Measurements from ENCODE around the gene SMCO4. TPM values are rescaled to one million over a fixed set of nuclear protein-coding genes. Genes with fewer than 3 reads are reported as not detected.
A peak's percentile ranks its signal among the peaks of the same experiment; 100 is the strongest.

The SMCO4 gene
- total RNA-seq, 1 donor from 2014 or later: 35.1 TPM

- Mint-ChIP-seq H3K36me3 (no peaks in the 10 kb centered on the region), H3K9me3 (no peaks in the 10 kb centered on the region), H3K27ac (no peak overlapping the region), H3K4me1 (peaks cover 17% of the 10 kb centered on the region), H3K27me3 (ENCODE audit: insufficient read depth, low read depth) (peaks cover 4% of the 10 kb centered on the region), H3K4me3 (no peak overlapping the region)
- no peak overlapping the region for H3K9ac ChIP-seq
- H3K27me3 ChIP-seq: peaks cover 6% of the 10 kb centered on the region
- H3K9me3 ChIP-seq (ENCODE audit: low read depth): no peaks in the 10 kb centered on the region
- H3K4me2 ChIP-seq: no peak overlapping the region
- H4K20me1 ChIP-seq (ENCODE audit: low read depth): no peaks in the 10 kb centered on the region
- peak overlapping the region; percentile 23 for H2AFZ ChIP-seq (replicated peaks)
- TF ChIP-seq EZH2phosphoT487 (IDR thresholded peaks at IDR 0.05) (no peak), CTCF (IDR thresholded peaks at IDR 0.05) (no peak), EZH2 (IDR thresholded peaks at IDR 0.05) (no peak)
- H3K79me2 ChIP-seq (ENCODE audit: low read depth): peaks cover under 1% of the 10 kb centered on the region
- no peak overlapping the region for H3K4me3 ChIP-seq
- DNase-seq (ENCODE audit: low spot score): no peak
- H3K36me3 ChIP-seq: no peaks in the 10 kb centered on the region
- peaks cover 10% of the 10 kb centered on the region for H3K4me1 ChIP-seq
- no peak overlapping the region for H3K27ac ChIP-seq
- no peaks in the 10 kb centered on the region for H3F3A ChIP-seq (ENCODE audit: low read depth)
Measured at GRCh38 chr11:93547773-93548172, 4.6 kb upstream of the SMCO4 start.

- peaks cover 20% of the 10 kb centered on the region for H3K4me1 Mint-ChIP-seq
- no peaks in the 10 kb centered on the region for H3K36me3 Mint-ChIP-seq
- H3K4me2 ChIP-seq: no peak overlapping the region
- no peaks in the 10 kb centered on the region for H3K9me3 ChIP-seq (ENCODE audit: low read depth)
- no peak overlapping the region for H3K27ac Mint-ChIP-seq
- H3K4me3 Mint-ChIP-seq: no peak overlapping the region
- peaks cover 12% of the 10 kb centered on the region for H3K4me1 ChIP-seq
- peaks cover 4% of the 10 kb centered on the region for H3K27me3 Mint-ChIP-seq (ENCODE audit: insufficient read depth, low read depth)
- no peaks in the 10 kb centered on the region for H3K9me3 Mint-ChIP-seq
- H2AFZ ChIP-seq (replicated peaks): no peak overlapping the region
- no peak overlapping the region for H3K4me3 ChIP-seq
- peaks cover 2% of the 10 kb centered on the region for H4K20me1 ChIP-seq (ENCODE audit: low read depth)
- TF ChIP-seq EZH2phosphoT487 (IDR thresholded peaks at IDR 0.05) (no peak), EZH2 (IDR thresholded peaks at IDR 0.05) (no peak), CTCF (IDR thresholded peaks at IDR 0.05) (no peak)
- H3K79me2 ChIP-seq (ENCODE audit: low read depth): peaks cover 8% of the 10 kb centered on the region
- H3F3A ChIP-seq (ENCODE audit: low read depth): no peaks in the 10 kb centered on the region
- H3K9ac ChIP-seq: no peak overlapping the region
- no peak overlapping the region for H3K27ac ChIP-seq
- no peaks in the 10 kb centered on the region for H3K36me3 ChIP-seq
- DNase-seq (ENCODE audit: low spot score): no peak
- peaks cover 6% of the 10 kb centered on the region for H3K27me3 ChIP-seq
Measured at GRCh38 chr11:93547028-93547427, 3.8 kb upstream of the SMCO4 start.

- H4K20me1 ChIP-seq (ENCODE audit: low read depth): peaks cover 13% of the 10 kb centered on the region
- H3K9me3 ChIP-seq (ENCODE audit: low read depth): no peaks in the 10 kb centered on the region
- peaks cover 19% of the 10 kb centered on the region for H3K4me1 ChIP-seq
- H3K79me2 ChIP-seq (ENCODE audit: low read depth): peaks cover 22% of the 10 kb centered on the region
- no peak overlapping the region for H2AFZ ChIP-seq (replicated peaks)
- H3K4me1 Mint-ChIP-seq: peaks cover 25% of the 10 kb centered on the region
- H3K27ac Mint-ChIP-seq: peak overlapping the region; percentile 19
- no peaks in the 10 kb centered on the region for H3K36me3 ChIP-seq
- no peak overlapping the region for H3K9ac ChIP-seq
- no peak overlapping the region for H3K27ac ChIP-seq
- peaks cover 4% of the 10 kb centered on the region for H3K27me3 Mint-ChIP-seq (ENCODE audit: insufficient read depth, low read depth)
- no peaks in the 10 kb centered on the region for H3K36me3 Mint-ChIP-seq
- peaks cover 6% of the 10 kb centered on the region for H3K27me3 ChIP-seq
- no peak overlapping the region for H3K4me3 ChIP-seq
- no peak overlapping the region for H3K4me3 Mint-ChIP-seq
- no peak for DNase-seq (ENCODE audit: low spot score)
- no peak for TF ChIP-seq EZH2 (IDR thresholded peaks at IDR 0.05)
- TF ChIP-seq CTCF (IDR thresholded peaks at IDR 0.05): no peak
- TF ChIP-seq EZH2phosphoT487 (IDR thresholded peaks at IDR 0.05): no peak
- no peaks in the 10 kb centered on the region for H3K9me3 Mint-ChIP-seq
- no peaks in the 10 kb centered on the region for H3F3A ChIP-seq (ENCODE audit: low read depth)
- no peak overlapping the region for H3K4me2 ChIP-seq
Measured at GRCh38 chr11:93545566-93545965, 2.4 kb upstream of the SMCO4 start.
